T follicular helper cell (primary cell): ENCODE results near the gene GSTT2B.
"Not testable (repeated sequence)": the region's sequence is repeated elsewhere in the genome, so short reads cannot be mapped to it uniquely, and the experiment has no call there.

ENCODE experiments used
- DNase-seq: peaks from one replicate; pipeline ENCODE4 v3.0.0-alpha.2; 2020; ENCODE audit warnings: low read depth

The GSTT2B gene

DNA sequence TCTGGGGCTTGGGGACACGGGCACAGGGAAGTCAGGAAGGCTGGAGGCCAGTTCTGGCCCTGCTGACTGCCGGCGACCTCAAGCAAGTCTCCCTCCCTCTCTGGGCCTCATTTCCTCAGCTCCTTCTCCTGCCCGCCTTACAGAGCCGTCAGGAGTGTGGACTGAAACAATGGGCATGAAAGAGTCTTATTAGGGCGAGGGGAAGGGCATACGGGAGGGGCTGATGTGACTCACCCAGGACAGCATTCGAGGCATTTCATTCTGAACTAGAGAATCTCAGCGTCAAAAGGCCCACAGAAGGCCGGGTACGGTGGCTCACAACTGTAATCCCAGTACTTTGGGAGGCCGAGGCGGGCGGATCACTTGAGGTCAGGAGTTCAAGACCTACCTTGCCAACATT lies 20.8 kb downstream of the GSTT2B start:
- not testable (repeated sequence) for DNase-seq

DNA sequence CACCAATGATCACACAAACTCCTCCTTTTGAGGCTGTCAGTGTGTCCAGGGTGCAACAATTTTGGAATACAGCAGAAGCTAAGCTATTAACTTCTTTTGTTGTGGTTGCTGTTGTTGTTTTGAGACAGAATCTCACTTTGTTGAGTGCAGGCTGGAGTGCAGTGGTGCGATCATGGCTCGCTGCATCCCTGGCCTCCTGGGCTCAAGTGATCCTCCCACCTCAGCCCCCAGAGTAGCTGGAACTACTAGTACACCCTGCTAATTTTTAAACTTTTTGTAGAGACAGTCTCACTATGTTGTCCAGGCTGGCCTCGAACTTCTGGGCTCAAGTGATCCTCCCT lies 22.0 kb downstream of the GSTT2B start:
- DNase-seq: no peak

DNA sequence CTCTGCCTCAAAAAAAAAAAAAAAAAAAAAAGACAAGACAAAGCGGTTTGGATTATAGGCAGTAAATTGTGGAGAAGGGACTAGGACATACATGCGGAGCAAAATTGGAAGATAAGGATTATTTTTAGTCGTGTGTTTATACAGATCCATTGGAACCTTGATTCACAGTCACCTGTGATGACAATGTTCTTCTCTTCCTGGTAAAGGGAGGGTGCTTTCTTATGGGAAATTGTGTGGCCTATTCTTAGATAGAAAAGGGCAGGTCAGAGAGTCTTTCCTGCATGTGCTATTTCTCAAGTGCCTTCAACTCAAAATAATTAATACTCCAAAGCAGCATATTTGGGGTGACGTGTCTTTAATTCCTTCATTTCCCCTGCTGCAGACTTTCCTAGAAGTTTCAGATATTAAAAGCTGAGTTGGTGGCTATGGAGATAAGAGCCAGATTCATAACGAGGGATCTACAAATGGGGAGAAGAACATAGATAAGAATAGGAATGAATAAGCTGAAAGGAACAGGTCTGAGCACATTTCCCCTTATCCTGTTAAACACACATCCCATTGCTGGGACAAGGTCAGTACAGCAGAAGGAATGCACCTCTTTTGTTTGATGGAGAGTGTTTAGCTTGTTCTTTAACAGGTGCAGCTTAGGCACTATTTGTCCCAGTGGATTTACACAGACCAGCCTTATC lies 22.5 kb downstream of the GSTT2B start:
- no peak for DNase-seq

DNA sequence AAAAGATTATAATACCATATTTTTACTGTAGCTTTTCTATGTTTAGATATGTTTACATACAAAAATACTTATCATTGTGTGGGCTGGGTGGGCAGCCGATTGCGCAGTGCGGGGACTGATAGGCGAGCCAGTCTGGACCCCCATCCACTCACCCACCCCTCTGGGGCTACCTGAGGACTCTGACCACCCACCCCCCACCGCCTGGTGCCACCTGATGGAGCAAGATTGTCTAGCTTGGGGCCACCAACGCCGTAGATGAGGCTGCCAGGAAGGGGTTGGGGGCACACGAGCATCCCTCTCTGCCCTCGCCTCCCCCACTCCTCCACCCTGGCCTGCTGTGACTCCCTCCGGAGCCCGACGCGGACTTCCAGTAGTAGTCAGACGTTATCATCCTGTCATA lies 34.4 kb downstream of the GSTT2B start:
- no peak for DNase-seq

DNA sequence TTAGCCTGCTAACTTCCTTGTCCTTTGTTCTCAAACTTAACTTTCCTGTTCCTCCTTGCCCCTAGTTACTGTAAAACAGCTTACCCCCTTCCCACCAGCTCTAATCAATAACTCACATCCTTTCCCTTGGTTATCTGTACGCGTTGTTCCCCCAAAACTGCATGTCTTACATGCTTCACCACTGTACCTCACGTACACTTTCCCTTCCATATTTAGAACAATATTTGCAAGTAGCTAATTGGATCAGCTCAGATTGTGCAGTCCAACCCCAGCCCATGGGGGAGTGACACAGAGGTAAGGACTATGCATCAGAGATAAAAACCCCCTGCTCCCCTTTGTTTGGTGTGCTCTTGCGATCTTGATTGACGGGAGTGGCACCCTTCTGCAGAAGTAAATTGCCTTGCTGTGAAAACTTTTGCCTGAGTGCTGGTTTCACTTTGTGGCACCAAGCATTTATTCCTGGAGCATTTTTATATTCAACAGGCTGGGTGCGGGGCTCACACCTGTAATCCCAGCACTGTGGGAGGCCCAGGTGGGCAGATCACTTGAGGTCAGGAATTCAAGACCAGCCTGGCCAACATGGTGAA lies 35.9 kb downstream of the GSTT2B start:
- no peak for DNase-seq

DNA sequence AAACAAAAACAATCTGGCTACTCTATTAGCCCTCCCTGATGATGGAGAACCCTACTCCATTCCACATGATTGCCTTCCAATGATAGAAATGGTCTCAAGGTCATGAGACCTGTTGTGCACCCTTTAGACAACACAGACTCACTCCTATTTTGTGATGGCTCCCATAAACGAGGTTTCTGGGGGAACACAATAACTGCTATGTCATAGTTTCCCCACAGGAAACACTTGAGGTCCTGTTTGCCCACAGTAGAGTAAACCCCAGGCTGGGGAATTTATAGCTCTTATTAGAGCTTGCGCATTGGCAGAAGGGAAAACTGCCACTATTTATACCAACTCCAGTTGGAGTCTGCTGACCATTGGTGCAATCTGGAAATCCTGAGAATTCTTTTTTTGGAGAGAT lies 38.1 kb downstream of the GSTT2B start:
- no peak for DNase-seq

DNA sequence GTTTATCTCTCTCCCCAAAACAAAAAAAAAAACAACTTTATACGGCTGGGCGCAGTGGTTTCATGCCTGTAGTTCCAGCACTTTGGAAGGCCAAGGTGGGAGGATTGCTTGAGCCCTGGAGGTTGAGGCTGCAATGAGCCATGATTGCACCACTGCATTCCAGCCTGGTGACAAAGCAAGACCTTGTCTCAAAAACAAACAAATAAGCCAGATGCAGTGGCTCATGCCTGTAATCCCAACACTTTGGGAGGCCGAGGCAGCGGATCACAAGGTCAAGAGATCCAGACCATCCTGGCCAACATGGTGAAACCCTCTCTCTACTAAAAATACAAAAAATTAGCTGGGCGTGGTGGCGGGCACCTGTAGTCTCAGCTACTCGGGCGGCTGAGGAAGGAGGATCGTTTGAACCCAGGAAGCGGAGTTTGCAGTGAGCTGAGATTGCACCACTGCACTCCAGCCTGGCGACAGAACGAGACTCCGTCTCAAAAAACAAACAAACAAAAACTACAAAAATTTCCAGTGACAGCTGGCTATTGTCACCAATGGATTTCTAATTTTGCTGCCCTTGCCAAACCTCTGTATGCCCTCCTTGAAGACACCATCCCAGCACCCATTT lies 39.3 kb downstream of the GSTT2B start:
- DNase-seq: not testable (repeated sequence)

DNA sequence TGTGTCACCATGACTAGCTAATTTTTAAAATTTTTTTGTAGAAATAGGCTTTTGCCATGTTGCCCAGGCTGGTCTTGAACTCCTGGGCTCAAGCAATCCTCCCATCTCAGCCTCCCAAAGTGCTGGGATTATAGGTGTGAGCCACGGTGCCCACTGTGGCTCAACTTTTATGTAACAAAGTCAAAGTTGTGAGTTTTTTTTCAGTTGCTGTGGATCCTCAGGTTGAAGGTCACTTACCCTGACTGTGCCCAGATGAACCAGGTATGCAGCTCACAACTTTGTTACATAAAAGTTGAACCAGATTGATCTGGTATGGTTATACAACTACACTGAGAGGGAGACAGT lies 40.8 kb downstream of the GSTT2B start:
- DNase-seq: not testable (repeated sequence)

DNA sequence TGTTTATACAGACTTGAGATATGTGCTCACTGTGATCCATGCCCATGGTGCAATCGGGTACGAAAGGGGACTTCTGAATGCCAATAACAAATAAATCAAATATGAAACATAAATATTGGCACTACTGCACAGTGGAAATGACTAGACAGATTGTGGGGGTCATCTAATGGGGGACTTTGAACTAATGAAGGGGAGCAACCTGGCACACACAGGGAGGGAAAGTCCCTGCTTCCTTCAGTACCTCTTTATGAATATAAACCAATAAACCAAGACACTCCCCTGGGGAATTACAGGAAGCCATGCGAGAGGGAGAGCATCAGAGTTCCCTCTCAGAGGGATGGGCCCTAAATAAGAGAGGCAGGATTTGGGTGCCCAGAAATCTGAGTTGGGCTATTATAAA lies 45.7 kb downstream of the GSTT2B start:
- no peak for DNase-seq

GRCh38 chr22:23913661-23914353 lies 47.2 kb downstream of the GSTT2B start:
- DNase-seq: peak; percentile 95

DNA sequence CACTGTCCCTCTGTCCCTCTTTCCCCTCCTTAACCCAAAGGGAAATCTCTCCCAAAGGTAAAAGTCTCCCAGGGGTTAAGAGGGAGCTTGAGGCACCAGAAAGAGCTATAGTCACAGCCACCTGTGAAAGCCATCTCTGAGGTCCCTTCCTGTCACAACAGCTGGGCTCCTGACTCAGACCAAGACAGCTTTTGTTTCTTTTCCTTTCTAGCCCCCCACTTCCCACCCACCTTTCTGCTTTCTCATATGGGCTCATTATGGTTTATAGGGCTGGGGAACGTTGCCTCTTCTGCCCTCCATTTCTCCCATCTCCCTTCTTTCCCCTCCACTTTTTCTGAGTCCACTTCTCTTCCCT lies 47.7 kb downstream of the GSTT2B start:
- DNase-seq: no peak

DNA sequence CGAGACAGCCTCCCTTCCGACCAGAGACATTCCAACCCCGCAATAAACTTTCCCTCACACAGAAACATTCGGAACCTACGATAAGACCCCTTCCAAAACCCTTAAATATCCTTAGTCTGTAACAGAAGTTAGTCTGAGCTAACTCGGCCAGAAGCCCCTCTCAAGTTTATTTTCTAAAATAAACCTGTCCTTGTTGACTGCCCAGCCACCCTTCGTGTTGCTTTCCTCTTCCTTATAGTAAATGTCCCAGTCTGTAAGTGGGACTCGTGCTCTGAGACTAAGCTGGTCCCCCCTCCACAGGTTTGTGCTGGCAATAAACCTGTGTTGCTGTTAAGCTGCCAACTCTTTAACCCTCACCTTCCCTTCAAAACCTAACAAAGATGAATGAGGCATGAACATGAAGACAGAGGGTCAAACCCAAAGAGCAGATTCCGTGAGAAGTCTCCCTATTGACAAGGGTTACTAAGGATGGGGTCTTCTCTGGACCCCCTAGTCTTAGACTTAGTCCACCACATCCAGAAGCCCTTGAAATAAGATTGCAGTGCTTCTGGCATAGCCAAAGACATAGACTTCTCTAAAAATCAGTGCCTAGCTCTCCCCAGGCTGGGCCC lies 48.6 kb downstream of the GSTT2B start:
- DNase-seq: no peak

- DNase-seq: no peak
Measured at GRCh38 chr22:23911318-23911980, 49.5 kb downstream of the GSTT2B start.

- DNase-seq: no peak
Measured at GRCh38 chr22:23910496-23911190, 50.4 kb downstream of the GSTT2B start.

- no peak for DNase-seq
Measured at GRCh38 chr22:23909296-23909898, 51.6 kb downstream of the GSTT2B start.

DNA sequence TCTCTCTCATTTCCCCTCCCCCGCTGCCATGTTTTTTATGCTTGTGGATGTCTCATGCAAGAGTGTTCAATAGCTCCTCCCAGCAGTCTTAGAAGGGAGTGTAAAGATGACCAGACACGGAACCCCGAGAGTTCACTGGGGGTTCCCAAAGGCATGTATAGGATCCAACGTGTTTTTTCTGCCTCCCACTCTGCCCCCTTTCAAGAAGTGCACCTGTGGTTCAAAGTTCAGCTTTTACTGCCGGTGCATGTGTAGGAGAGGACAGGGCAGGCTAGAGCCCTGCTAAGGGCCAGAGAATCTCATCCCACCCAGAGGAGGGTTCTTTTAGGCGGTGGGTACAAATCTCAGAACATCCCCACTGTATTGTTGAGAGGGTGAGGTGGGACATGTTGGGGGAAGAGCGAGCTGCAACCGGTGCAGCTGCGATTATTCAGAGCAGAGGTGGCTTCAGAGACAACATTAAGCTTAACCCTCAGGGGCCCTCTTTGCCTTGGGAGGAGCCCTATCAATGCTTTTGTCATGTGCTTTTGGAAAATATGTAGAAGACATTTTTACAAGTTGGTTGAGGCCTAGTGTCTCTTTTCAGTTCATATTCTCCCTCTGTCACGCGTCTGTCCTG lies 52.3 kb downstream of the GSTT2B start:
- no peak for DNase-seq

GRCh38 chr22:23907423-23907822 lies 53.6 kb downstream of the GSTT2B start:
- not testable (repeated sequence) for DNase-seq
